GM18499 (cell line): ENCODE measurements around the gene CYP1A1.
"Not testable (repeated sequence)": the region's sequence is repeated elsewhere in the genome, so short reads cannot be mapped to it uniquely, and the experiment has no call there.

Source experiments
- ATAC-seq: cut with Tn5 transposase; IDR thresholded peaks from one replicate; pipeline ENCODE4 v1.9.1; 2021; ENCODE audit warnings: moderate number of reproducible peaks; ENCODE audit not compliant: insufficient read depth, unreplicated experiment

CYP1A1 gene

DNA sequence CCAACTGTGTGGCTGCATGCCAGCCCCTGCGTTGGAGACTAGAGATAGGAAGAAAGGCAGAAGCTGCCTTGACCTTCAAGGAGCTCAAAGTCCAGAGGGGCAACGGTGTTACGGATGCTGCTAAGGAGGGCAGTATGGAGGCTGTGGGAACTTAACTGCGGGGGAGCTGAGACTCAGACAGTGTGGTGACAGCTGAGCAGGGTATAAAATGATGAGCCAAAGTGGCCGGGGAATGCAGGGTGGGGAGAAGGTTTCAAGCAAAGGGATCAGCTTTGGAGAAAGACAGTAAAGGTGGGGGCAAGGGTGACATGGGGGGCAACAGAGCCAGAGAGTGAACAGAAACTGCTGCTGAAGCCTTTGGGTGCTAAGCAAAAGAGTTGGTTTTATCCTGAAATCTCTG, 17.1 kb upstream of the CYP1A1 start:
- ATAC-seq, result no peak

DNA sequence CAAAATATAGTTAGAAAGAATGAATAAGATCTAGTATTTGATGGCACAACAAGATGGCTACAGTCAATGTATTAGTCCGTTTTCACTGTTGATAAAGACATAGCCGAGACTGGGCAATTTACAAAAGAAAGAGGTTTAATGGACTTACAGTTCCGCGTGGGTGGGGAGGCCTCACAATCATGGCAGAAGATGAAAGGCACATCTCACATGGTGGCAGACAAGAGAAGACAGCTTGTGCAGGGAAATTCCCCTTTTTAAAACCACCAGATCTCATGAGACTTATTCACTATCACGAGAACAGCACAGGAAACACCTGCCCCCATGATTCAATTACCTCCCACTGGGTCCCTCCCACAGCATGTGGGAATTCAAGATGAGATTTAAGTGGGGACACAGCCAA, 12.9 kb upstream of the CYP1A1 start:
- not testable (repeated sequence) for ATAC-seq

DNA sequence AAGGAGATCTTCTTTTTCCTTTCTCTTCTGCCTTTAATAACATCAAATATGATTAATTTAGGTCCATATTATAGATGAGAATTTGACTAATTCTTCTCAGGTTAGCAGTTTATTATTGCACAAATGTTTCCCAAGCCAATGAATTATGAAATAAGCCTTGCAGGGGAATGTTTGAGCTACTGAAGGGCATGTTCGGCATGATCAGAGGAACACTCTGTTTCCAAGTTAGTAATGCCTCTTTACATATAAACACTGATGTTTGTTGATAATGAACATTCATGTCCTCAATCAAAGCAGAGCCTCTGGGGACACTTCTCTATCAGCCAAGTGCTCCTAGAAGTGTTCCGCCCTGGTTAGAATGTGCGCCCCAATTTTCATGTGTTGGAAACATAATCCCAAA, 10.0 kb upstream of the CYP1A1 start:
- ATAC-seq, result no peak

DNA sequence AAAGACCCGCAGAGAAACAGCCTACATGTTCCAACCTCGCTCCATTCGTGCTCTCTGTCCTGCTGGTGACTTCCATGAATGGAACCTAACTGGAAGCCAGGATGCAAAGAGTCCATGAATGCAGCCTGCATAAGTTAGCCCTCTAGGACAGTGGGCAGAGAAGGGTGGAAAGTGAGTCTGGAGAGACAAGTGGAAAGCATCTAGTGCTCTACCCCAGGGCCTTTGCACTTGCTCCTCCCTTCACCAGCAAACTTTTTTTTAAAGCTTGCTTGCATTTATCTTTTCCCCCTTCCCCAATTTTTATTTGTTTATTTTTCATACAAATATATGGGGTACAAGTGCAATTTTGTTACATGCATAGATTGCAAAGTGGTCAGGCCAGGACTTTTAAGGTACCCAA, 7.9 kb upstream of the CYP1A1 start:
- ATAC-seq, result no peak

DNA sequence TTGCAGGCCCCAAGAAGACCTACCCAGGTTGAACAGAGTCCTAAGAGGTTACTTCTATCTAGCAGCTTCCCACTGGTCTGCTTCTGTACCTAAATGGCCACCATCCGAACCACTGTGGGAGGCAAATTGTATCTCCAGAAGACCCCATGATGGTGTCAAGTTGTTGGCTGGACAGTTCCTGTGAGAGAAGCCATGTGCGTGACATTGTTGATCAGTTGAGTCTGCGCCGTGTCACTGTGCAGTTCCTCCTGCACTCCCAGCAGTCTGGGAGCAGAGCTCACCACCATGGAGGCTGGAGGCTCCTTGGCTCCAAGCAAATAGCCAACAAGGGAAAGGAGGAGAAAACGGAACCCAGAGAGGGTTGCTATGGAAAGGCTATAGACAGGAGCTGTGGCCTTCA, 7.5 kb upstream of the CYP1A1 start:
- ATAC-seq, result no peak

DNA sequence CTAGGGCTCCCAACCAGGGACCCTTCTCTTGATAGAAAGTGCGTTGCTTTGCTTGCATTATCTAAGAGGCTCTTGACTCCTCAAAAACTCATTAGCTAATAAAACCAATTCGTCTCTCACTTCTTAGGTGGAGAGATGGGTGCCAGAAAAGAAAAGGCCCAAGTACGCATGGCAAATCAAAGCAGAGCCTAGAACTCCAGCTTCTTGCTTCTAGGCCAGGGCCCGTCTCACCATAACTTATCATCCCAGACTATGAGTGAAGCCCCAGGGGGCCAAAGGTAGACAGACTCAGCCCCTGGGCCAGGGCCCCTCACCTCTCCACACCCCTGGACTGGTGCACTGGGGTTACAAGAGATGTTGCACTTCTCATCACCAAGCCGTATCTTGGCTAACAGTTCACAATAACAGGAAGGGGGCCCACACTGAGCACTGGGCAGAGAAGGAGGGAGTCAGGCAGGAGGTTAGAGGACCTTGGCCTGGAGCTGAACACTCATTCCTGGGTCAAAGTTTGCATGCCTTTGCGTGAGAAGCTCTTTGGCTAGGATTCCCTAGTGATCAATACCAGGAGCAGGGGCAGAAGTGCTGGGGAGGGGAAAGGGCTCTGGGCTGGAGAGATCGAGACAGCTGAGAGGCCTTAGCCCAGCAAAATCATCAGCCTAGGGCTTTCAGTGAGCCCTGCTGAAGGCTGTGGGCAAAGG, 5.4 kb upstream of the CYP1A1 start:
- ATAC-seq, result no peak

DNA sequence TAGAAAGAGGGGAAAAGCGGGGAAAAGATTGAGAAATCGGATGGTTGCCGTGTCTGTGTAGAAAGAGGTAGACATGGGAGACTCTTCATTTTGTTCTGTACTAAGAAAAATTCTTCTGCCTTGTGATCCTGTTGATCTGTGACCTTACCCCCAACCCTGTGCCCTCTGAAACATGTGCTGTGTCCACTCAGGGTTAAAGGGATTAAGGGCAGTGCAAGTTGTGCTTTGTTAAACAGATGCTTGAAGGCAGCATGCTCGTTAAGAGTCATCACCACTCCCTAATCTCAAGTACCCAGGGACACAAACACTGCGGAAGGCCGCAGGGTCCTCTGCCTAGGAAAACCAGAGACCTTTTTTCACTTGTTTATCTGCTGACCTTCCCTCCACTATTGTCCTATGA, 4.0 kb upstream of the CYP1A1 start:
- ATAC-seq, result not testable (repeated sequence)

DNA sequence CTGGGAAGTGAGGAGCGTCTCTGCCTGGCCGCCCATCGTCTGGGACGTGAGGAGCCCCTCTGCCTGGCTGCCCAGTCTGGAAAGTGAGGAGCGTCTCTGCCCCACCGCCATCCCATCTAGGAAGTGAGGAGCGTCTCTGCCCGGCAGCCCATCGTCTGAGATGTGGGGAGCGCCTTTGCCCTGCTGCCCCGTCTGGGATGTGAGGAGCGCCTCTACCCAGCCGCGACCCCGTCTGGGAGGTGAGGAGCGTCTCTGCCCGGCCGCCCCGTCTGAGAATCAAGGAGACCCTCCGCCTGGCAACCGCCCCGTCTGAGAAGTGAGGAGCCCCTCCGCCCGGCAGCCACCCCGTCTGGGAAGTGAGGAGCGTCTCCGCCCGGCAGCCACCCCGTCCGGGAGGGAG, 3.4 kb upstream of the CYP1A1 start:
- ATAC-seq, result not testable (repeated sequence)

DNA sequence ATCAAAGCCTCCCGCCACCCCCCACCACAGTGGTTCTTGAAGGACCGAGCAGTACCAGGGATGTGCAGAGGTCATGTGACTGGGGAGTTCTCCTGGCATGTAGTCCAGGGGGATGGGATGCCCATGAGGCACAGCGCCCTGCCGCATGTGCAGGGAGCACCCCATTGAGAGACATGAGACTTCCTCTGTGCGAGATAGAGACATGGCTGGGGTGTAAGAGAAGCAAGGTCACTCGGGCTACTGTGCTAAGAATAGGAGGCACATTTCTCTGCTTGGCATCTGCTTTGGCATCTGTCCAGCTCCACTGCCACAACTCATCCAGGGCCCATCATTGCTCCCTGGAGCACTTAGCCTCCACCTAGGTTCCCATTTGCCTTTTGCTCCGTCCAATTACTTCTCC, 2.4 kb upstream of the CYP1A1 start:
- no peak for ATAC-seq

DNA sequence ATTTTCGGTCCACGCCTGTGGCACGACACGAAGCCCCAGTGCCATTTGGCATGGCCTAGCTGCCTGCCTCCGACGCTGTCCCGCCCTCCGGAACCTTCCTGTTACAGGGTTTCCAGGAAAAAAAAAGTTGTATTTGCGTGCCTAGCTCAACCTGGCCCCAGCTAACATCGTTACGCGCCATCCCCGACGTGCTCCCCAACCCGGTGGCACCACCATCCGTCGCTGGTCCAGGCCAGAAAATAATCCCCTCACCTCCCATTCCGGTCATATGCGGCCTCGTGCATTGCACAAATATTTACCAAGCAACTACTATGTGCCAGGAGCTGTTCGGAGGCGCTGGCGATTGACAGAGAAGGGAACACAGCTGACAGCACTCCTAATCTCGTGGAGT, 1.4 kb upstream of the CYP1A1 start:
- no peak for ATAC-seq

DNA sequence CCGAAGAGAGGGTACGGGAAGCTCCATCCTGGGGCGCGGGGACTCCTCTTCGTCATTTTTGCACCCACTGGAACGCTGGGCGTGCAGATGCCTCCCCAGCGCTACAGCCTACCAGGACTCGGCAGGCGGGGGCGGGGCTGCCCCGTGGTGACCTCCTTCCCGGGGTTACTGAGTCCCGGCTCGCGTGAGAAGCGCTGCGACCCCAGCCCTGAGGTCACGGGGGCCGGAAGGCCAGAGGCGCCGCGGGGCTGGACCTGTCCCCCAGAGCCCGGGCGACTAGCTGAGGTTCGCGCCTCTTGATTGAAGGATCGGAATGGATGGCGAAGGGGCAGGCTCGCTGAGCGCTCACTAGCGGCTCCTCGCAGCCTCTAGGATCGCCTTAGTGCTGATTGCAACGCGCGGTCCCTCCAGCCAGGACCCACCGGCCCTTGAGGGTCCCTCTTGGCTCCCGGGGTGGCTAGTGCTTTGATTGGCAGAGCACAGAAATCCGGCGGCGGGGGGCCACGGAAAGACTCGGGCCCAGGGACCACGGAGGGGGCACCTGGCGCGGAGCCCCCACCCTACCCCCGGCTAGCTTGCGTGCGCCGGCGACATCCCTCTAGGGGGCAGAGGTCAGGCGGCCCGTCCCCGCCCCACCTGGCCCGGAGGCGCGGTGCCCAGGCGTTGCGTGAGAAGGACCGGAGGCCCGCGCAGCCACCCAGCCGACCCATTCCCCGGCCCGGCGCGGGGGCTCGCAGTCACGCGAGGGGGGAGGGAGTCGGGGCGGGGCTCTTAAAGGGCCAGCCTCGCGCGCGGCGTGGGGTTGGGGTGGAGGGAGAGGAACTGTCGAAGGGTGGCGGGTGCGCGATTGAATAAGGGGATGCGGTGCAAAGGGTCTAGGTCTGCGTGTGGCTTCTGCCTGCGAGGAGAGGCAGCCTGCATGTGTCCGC, 781 bp upstream of the CYP1A1 start:
- ATAC-seq, result no peak

DNA sequence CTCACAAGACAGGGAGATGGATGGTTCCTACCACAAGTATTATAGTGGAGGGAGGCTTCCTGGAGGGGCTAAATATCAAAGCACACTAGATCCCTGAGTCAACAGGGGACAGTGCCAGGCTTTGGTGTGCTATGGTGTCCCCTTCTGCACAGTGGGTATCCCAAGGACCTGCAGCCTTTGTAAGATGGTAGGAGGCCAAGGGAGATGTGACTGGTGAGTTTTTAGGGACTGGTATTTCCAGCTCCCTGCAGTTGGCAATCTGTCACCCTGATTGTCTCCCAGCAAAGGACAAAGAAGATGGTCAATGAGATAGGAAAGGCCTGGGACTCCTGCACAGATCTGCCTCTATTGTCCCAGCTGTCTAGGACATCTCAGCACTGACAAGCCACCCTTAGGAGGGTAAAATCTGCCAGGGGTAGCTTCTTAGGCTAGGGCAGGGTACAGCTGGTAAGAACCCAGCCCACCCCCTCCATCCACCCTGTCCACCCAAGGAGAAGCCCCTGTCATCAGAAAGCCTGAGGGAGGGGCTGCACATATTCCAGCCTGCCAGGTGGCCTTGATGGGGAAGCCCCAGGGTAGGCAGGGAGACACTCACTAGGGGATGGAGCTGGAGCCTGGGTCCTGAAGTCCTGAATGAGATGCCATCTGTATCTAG, 631 bp downstream of the CYP1A1 start:
- ATAC-seq, result no peak

DNA sequence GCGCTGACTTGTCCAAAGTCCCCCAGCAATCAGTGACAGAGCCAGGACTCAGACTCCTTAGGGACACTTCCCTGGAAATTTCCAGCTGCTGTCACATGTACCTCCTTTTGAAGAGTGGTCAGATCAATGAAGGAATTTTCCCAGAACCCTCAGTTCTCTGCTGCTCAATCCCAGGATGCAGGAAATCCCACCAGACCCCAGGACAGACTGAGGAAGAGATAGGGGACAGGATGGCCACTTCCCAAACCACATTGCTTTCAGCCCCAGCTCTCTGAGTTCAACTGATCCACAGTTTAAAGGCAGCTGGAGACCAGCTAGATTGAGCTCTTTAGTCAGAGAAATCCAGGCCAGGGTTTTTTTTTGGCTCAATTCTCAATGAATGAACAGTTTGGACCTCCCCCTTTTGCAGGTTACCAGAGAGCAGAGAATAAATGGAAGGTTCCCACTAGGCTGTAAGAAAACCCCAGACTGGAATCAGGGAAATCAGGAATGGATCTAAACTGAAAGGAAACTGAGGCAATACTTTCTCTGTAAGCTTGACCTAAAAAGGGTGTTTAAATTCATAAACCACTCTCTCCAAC, 1.5 kb downstream of the CYP1A1 start:
- no peak for ATAC-seq

DNA sequence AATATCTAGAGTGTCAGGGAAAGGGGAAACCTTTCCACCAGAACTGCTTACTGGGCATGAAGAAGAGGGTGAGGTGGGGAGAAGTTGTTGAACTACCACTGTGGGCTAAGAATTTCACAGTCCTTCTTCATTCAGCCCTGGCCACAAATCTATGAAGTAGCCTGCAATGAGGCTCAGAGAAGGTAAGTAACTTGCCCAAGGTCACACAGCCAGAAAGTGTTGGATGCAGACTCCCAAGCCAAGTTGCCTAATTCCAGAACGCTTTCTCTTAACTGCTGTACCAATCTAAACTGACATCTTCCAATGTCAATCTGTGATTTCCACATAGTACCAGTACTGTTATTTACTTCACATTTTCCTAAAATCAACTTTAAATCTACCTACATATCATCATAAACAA, 2.1 kb downstream of the CYP1A1 start:
- no peak for ATAC-seq

DNA sequence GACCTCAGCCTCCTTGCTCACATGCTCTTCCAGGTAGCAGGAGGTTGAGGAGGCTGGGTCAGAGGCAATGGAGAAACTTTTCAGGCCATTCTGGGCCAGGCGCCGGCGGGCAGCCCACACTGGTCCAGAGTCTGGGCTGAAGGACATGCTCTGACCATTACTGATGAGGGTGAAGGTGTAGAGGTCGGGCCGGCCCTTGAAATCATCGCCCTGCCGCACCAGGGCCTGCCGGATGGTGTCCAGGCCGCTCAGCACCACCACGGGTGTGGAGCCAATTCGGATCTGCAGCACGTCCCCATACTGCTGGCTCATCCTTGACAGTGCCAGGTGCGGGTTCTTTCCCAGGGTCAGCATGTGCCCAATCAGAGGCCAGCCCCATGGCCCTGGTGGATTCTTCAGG, 2.7 kb downstream of the CYP1A1 start:
- no peak for ATAC-seq

DNA sequence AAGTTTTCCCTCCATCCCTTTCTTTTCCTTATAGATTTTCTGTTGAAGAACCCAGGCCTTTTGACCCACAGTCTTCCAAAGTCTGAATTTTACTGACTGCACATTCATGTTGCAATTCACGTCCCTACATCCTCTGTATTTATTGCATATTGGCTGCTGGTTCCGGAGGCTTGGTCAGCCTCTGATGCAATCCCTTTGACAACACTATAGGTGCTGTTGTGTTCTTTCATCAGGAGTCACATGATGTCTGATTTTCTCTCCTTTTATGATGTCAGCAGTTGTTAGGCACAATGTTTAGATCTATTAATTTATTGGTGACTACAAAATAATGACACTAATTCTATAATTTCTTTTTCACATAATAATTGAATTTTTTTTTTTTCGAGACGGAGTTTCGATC, 8.7 kb downstream of the CYP1A1 start:
- no peak for ATAC-seq

DNA sequence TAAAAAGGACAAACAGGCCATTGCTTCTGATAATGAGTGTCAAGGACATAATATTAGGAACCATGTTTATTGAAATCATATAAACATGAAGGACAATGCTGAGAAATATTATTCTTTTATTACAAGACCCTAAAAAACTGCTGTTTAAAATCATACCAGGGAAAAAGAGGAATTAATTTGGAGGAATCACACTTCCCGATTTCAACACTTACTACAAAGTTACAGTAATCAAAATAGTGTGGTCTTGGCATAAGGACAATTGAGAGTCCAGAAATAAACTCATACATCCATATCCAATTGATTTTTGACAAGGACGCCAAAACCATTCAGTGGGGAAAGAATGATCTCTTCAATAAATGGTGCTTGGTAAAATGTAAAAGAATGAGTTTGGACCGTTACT, 13.0 kb downstream of the CYP1A1 start:
- ATAC-seq, result no peak

DNA sequence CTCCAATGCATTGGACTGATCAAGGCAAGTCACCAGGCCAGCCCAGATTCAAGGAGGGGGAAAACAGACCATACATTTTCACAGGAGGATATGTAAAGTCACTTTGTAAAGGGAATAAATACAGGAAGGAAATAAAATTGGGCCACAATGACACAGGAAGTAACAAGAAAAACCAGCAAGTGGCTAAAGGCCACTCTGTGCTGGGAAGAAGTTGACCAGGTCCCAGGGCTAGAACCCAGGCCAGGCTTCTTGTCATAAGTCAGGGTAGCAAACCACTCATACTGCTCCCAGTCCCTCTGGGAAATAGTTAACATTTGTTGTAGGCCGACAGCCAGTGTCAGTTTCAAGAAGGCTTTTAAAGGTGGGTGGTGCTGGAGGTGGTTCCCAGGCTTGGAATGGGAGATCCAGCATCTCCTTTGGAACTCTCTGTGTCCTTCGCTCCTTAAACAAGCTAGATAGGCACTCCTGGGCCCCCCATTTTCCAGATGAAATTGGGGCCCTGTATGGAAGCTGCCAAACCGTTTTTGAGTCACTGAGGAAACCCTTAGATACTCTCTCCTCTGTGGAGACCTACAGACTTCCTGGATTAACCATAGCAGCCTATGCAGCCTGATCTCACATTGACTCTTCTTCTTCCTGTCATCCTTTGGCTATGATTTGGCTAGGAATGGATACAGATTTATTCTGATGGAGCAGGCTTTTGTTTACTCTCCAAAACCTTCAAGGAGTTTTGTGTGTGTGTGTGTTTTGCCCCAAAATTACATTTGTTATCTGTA, 14.8 kb downstream of the CYP1A1 start:
- no peak for ATAC-seq

DNA sequence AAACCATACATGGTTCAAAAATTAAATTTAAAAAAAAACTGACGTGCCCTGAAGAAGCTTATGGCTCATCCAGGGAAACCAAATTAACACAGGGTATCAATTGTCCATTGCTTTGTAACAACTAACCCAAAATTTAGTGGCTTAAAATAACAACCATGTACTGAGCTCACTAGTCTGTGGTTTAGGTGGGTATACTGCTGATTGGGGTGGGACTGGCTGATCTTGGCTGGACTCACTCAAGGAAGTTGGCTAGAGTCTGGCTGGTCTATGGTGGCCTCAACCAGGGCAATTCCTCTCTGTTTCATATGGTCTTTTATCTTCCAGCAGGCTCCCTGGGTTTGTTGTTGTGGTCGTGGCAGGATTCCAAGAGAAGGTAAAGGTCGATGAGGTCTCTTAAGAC, 15.4 kb downstream of the CYP1A1 start:
- ATAC-seq, result no peak

DNA sequence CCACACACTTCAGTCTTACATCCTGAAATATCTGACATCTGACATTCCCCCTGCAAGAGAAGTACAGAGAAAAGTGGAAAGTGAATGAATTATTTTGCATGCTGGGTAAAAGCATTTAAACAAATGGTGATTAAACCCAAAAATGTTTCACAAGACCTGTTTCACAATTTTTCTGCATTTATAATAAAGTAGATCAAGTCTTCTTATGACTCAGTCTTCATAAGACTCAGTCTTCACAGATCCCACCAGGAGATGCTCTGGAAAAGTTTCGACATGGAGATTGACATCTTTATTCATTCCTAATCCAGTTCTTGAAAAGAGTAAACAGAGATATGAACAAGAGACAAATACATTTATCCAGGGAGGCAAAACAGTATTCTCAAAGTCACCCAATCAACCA, 16.3 kb downstream of the CYP1A1 start:
- ATAC-seq, result no peak
